Measurements from ENCODE around the gene SLC16A9.

- TF ChIP-seq CTCF (conservative IDR thresholded peaks at IDR 0.05) = no peak
- no peak for TF ChIP-seq ZFX (IDR thresholded peaks at IDR 0.05)
These were observed 32.3 kb downstream of the SLC16A9 start for GRCh38 chr10:59677253-59677831.

Measured in C4-2B (cell line).